ENCODE measurements around the gene HIBCH.
"Not testable (repeated sequence)": the region's sequence is repeated elsewhere in the genome, so short reads cannot be mapped to it uniquely, and the experiment has no call there.

The HIBCH gene

DNA sequence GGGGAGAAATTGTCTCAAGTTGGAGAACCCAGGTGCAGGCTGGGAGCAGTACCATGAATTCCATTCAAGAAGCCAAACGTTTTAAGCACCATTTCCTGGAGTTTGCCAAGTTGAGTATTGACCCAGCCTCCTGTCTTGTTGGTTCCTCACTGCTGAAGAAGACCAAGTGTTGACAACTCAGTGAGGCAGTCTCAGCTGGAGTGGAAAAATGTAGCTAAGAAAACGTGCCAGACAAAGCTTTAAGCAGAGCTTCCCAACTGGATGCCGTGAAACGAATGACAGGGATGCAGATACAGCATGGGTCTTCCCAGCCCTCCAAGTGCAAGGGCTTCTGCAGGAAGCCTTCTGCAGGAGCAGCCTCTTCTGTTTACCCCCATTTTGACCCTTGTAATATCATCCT is 23.0 kb upstream of the HIBCH start:
- DNase-seq (ENCODE audit: low read depth): no peak

DNA sequence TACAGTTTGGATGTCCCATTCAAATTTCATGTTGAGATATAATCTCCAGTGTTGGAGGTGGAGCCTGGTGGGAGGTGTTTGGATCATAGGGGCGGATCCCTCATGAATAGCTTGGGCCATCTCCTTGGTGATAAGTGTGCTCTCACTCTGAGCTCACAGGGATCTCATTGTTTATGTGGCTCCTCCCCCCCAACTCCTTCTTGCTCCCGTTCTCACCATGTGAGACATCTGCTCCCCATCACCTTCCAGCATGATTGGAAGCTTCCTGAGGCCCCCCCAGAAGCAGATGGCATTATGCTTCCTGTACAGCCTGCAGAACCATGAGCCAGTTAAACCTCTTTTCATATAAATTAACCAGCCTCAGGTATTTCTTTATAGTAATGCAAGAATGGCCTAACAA is 20.7 kb upstream of the HIBCH start:
- DNase-seq (ENCODE audit: low read depth): no peak

DNA sequence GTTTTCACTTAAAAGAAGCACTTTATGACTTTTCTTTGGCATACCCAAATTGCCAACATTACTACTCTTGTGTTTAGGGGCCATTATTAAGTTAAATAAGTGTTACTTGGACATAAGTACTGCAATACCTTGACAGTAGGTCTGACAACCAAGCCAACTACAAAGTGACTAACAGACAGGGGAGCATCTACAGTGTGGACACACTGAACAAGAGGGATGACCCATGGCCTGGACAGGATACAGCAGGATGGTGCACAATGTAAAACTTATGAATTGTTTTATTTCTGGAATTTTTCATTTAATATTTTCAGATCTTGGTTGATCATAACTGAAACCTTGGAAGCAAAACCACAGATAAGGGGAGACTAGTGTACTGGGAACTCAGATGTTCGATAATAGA is 19.8 kb upstream of the HIBCH start:
- no peak for DNase-seq (ENCODE audit: low read depth)

- DNase-seq (ENCODE audit: low read depth): no peak
Observed at GRCh38 chr2:190338453-190338852, 18.8 kb upstream of the HIBCH start.

DNA sequence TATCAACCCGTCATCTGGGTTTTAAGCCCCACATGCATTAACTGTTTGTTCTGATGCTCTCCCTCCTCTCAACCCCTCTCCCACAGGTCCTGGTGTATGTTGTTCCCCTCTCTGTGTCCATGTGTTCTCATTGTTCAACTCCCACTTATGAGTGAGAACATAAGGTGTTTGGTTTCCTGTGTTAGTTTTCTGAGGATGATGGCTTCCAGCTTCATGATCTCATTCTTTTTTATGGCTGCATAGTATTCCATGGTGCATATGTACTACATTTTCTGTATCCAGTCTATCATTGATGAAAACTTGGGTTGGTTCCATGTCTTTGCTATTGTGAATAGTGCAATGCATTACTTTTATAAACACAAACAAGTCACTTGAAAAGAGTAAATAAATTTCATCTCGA is 16.8 kb upstream of the HIBCH start:
- DNase-seq (ENCODE audit: low read depth): no peak

- DNase-seq (ENCODE audit: low read depth): not testable (repeated sequence)
Observed at GRCh38 chr2:190335584-190335983, 16.0 kb upstream of the HIBCH start.

DNA sequence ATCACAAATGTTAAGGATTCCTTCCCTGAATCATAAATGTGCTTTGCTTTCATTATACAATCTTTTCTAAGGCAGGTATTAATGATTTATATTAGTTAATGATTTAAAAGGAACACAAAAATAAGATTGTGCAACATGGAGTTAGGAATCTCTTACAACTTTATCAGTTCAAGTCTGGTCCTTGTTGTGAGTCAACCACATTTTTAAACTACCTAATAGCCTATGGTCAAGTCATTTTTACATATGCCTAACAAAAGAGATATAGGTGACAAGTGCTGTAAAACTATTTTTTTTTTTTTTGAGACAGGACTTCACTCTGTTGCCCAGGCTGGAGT is 15.6 kb upstream of the HIBCH start:
- no peak for DNase-seq (ENCODE audit: low read depth)

GRCh38 chr2:190334479-190335224 is 15.0 kb upstream of the HIBCH start:
- no peak for DNase-seq (ENCODE audit: low read depth)

DNA sequence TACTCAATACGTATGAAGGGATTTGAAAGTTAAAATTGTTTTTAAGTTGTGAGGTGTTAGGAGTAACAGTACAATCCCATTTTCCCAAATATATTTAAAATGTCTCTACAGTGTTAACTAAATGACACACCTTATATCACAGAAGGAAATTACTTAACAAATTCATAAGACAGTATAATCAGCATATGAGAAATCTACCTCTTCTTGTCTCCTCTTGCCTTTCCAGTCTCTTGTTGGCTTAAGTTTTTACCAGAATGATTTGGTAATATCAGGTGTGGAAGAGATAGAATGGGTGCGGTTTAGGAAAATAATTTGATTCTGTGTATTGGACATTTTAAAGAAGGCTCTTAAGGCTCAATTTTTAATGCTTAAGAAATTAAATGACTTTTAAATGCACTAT is 14.3 kb upstream of the HIBCH start:
- no peak for DNase-seq (ENCODE audit: low read depth)

DNA sequence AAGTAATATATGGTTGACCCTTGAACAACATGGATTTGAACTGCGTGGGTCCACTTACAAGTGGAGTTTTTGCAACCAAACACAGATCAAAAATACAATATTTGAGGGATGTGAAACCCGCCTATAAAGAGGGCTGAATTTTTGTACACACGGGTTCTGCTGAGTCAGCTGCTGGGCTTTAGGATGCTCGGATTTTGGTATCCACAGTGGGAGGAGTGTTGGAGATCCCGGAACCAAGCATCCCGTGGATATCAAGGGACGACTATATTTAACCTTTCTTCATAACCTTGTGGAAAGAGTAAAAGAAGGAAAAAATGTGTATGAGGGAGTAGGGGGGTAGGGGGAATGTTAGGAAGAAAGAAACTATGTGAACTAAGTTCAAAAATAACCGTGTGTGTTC is 13.8 kb upstream of the HIBCH start:
- no peak for DNase-seq (ENCODE audit: low read depth)

- no peak for DNase-seq (ENCODE audit: low read depth)
Observed at GRCh38 chr2:190328573-190329147, 9.0 kb upstream of the HIBCH start.

GRCh38 chr2:190327867-190328572 is 8.4 kb upstream of the HIBCH start:
- DNase-seq (ENCODE audit: low read depth): no peak

DNA sequence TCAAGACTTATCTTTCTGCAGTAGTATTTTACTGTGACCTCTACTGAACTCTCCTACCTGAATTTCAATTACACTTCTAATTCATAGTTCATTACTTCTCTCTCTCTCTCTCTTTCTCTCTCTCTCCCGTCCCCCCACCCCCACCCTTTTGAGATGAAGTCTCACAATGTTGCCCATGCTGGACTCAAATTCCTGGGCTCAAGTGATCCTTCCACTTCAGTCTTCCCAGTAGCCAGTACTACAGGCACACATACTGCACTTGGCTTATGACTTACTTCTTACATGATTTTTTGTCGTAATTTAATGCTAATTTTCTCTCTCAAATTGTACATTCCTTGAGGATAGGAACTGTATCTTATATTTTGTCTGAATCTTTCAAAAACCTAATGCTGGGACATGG is 6.0 kb upstream of the HIBCH start:
- DNase-seq (ENCODE audit: low read depth): no peak

GRCh38 chr2:190323406-190323805 is 3.8 kb upstream of the HIBCH start:
- DNase-seq (ENCODE audit: low read depth): no peak

GRCh38 chr2:190320696-190321095 is 1.1 kb upstream of the HIBCH start:
- DNase-seq (ENCODE audit: low read depth): no peak

- no peak for DNase-seq (ENCODE audit: low read depth)
Observed at GRCh38 chr2:190318931-190319554, 583 bp downstream of the HIBCH start.

DNA sequence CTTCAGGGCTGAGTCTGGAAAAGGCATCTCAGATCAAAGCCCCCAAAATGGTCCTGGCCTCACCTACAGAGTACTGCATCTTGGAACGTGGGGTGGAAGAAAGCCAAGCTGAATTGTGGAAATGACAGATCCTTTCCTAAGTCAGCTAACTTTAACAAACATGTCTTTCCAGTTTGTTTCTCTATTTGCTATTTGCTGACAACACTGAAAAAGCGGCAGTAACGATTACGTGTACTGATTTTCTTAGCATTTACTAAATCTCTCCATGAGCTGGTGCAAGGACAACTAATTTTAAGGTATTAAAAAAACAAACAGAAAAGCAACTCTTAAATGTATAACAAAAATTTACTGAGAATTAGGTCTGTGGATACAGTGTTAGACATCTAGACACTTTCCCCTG is 1.1 kb downstream of the HIBCH start:
- DNase-seq (ENCODE audit: low read depth): no peak

DNA sequence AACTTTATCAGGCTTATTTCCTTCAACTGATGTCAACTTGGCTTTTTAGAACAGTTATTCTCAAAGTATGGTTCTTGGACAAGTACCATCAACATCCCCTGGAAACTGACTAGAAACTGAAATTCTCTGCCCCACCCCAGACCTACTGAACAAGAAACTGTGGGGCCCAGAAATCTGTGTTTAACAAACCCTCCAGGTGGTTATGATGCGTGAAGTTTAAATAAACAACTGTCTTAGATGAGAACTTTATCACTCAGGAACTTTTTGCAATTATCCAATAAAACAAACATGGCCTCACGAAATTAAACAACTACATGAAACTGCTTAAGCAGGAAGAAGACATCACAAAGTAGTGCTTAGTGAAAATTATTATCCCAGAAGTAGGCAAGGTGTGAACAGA is 4.4 kb downstream of the HIBCH start:
- no peak for DNase-seq (ENCODE audit: low read depth)

- DNase-seq (ENCODE audit: low read depth): no peak
Observed at GRCh38 chr2:190313880-190314279, 5.7 kb downstream of the HIBCH start.

- not testable (repeated sequence) for DNase-seq (ENCODE audit: low read depth)
Observed at GRCh38 chr2:190312635-190313025, 7.0 kb downstream of the HIBCH start.

GRCh38 chr2:190311893-190312634 is 7.6 kb downstream of the HIBCH start:
- DNase-seq (ENCODE audit: low read depth): no peak

- DNase-seq (ENCODE audit: low read depth): no peak
Observed at GRCh38 chr2:190308031-190308430, 11.6 kb downstream of the HIBCH start.
